Mesenchymal stem cell (in vitro differentiated cells and primary cell): ENCODE results near the gene PRPF31.

Experiments used
- DNase-seq: peaks from one replicate; pipeline ENCODE4 v3.0.0-alpha.2; 2013
- H2AFZ ChIP-seq: one replicate; pipeline ENCODE4 v1.6.1; 2013; ENCODE audit warnings: low read depth, mild to moderate bottlenecking, control low read depth, inconsistent platforms, low read length, moderate library complexity
- H2AK5ac ChIP-seq: 2 replicates; pipeline ENCODE4 v1.6.1; 2013; ENCODE audit warnings: low read length, moderate library complexity, mild to moderate bottlenecking, inconsistent platforms; ENCODE audit not compliant: severe bottlenecking
- H2BK120ac ChIP-seq: one replicate; pipeline ENCODE4 v1.6.1; 2013; ENCODE audit warnings: low read depth, mild to moderate bottlenecking, inconsistent platforms, low read length, moderate library complexity
- H2BK12ac ChIP-seq, 2 experiments: one replicate each; pipeline ENCODE4 v1.6.1; 2013; ENCODE audit warnings: inconsistent platforms in 2 of 2, low read length in 2 of 2, mild to moderate bottlenecking in 2 of 2, moderate library complexity in 2 of 2, control low read depth in 1 of 2
- H2BK15ac ChIP-seq: one replicate; pipeline ENCODE4 v1.6.1; 2013; ENCODE audit warnings: mild to moderate bottlenecking, low read depth, inconsistent platforms; ENCODE audit not compliant: poor library complexity, severe bottlenecking
- H2BK5ac ChIP-seq: 2 replicates; pipeline ENCODE4 v1.6.1; 2013; ENCODE audit warnings: low read depth, mild to moderate bottlenecking, low read length, control low read depth, inconsistent platforms; ENCODE audit not compliant: poor library complexity, severe bottlenecking
- H3K14ac ChIP-seq, 2 experiments: one replicate each; pipeline ENCODE4 v1.6.1; 2013; ENCODE audit warnings: inconsistent platforms in 2 of 2, low read length in 2 of 2, control low read depth in 1 of 2, mild to moderate bottlenecking in 1 of 2, moderate library complexity in 1 of 2
- H3K18ac ChIP-seq, 2 experiments: one replicate each; pipeline ENCODE4 v1.6.1; 2013; ENCODE audit warnings: inconsistent platforms in 2 of 2, low read length in 2 of 2, control low read depth in 1 of 2, low read depth in 1 of 2, mild to moderate bottlenecking in 1 of 2
- H3K23ac ChIP-seq, 2 experiments: one replicate each; pipeline ENCODE4 v1.6.1; 2013; ENCODE audit warnings: inconsistent platforms in 2 of 2, low read length in 2 of 2, mild to moderate bottlenecking in 2 of 2, moderate library complexity in 2 of 2, control low read depth in 1 of 2
- H3K27ac ChIP-seq: 2 replicates; pipeline ENCODE4 v1.5.1; 2013; ENCODE audit warnings: mild to moderate bottlenecking, moderate library complexity, low read length, control low read depth, inconsistent platforms; ENCODE audit not compliant: poor library complexity, severe bottlenecking
- H3K27me3 ChIP-seq, 2 experiments: 2 replicates each; pipeline versions ENCODE4 v1.6.1 to v1.7.0; 2013; ENCODE audit warnings: low read length in 2 of 2, mild to moderate bottlenecking in 2 of 2, moderate library complexity in 2 of 2, control low read depth in 1 of 2, inconsistent platforms in 1 of 2; ENCODE audit not compliant: control insufficient read depth in 1 of 2, insufficient read depth in 1 of 2
- H3K36me3 ChIP-seq, 2 experiments: 2 replicates each; pipeline versions ENCODE4 v1.6.1 to v1.7.0; 2013; ENCODE audit warnings: low read length in 2 of 2, control low read depth in 1 of 2, inconsistent platforms in 1 of 2, low read depth in 1 of 2, mild to moderate bottlenecking in 1 of 2; ENCODE audit not compliant: insufficient read depth in 2 of 2, control insufficient read depth in 1 of 2
- H3K4ac ChIP-seq, 2 experiments: one replicate each; pipeline ENCODE4 v1.6.1; 2013; ENCODE audit warnings: inconsistent platforms in 2 of 2, low read length in 2 of 2, mild to moderate bottlenecking in 2 of 2, moderate library complexity in 2 of 2, control low read depth in 1 of 2, low read depth in 1 of 2
- H3K4me1 ChIP-seq: 2 replicates; pipeline ENCODE4 v1.6.1; 2013; ENCODE audit warnings: low read depth, low read length, control low read depth; ENCODE audit not compliant: control insufficient read depth, insufficient read depth
- H3K4me2 ChIP-seq: 2 replicates; pipeline ENCODE4 v1.6.1; 2013; ENCODE audit warnings: low read length, mild to moderate bottlenecking, inconsistent platforms; ENCODE audit not compliant: poor library complexity, severe bottlenecking
- H3K4me3 ChIP-seq, 2 experiments: 2 replicates each; pipeline versions ENCODE4 v1.5.1 to v1.7.0; 2013; ENCODE audit warnings: low read length in 2 of 2, mild to moderate bottlenecking in 2 of 2, control low read depth in 1 of 2, low read depth in 1 of 2; ENCODE audit not compliant: insufficient read depth in 1 of 2
- H3K79me1 ChIP-seq: replicated peaks from 2 replicates; pipeline ENCODE4 v1.6.1; 2013; ENCODE audit warnings: mild to moderate bottlenecking, control low read depth, low read length, inconsistent platforms; ENCODE audit not compliant: poor library complexity, severe bottlenecking
- H3K9ac ChIP-seq: 2 replicates; pipeline ENCODE4 v1.7.0; 2013; ENCODE audit warnings: mild to moderate bottlenecking, low read length, moderate library complexity
- H3K9me3 ChIP-seq: 2 replicates; pipeline ENCODE4 v1.7.0; 2013; ENCODE audit warnings: mild to moderate bottlenecking, low read length; ENCODE audit not compliant: control insufficient read depth
- H4K8ac ChIP-seq: one replicate; pipeline ENCODE4 v1.6.1; 2013; ENCODE audit warnings: inconsistent platforms, mild to moderate bottlenecking, low read length, moderate library complexity
- H4K91ac ChIP-seq: one replicate; pipeline ENCODE4 v1.6.1; 2013; ENCODE audit warnings: mild to moderate bottlenecking, low read length, inconsistent platforms
- WGBS: methylation state at CpG from one replicate; pipeline ENCODE4 v1.1.7; 2013; ENCODE audit warnings: mixed read lengths; 5-methylcytosine and 5-hydroxymethylcytosine counted together

PRPF31 gene

DNA sequence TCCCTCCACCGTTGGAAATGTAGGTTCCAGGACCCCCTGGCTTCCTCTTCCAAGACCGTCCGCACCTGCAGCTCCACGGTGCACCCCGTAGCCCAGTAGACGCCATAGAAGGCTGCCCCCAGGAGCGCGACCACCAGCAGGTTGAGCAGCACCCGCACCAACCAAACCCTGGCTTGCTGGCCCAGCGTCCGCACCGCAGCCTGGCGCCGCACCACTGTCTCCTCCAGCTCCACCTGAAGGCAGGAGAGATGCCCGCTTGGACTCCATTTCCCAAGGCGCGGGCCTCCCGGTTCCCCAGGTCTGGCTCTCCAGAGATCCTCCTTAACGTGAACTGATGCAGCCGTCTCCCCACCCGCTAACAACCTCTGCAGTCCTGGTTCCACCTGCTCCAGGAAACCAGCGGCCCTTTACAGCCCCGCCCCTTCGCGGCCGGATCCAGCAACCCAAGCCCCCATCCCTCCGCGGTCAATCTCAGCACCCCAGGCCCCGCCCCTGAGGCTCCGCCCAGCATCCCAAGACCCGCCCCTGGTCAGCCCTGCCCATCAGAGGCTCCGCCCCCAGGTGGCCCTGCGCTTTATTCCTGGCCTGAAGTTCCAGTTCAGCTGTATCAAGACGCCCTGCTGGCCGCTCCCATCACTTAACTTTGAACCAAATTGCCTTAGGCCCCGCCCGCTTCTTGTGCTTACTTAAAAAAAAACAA, 49.0 kb downstream of the PRPF31 start:
- peaks cover 10% of the 10 kb centered on the region for H3K79me1 ChIP-seq
- H2BK5ac ChIP-seq, result no peak overlapping the region
- H3K23ac ChIP-seq, result no peak overlapping the region
- DNase-seq, result peak; percentile 54
- peak overlapping the region in 1 of 2 experiments; percentile 53 for H3K4me3 ChIP-seq
- H4K8ac ChIP-seq, result no peak overlapping the region
- no peak overlapping the region for H3K9ac ChIP-seq
- H2BK12ac ChIP-seq, result no peak overlapping the region
- 13% methylated on average over 35 of the region's 37 CpGs for WGBS
- H3K4me1 ChIP-seq, result peaks cover 20% of the 10 kb centered on the region
- peaks cover 0 to 15% of the 10 kb centered on the region in 2 experiments for H3K27me3 ChIP-seq
- no peak overlapping the region for H3K4me2 ChIP-seq
- no peak overlapping the region for H3K14ac ChIP-seq
- no peak overlapping the region for H2BK15ac ChIP-seq
- no peaks in the 10 kb centered on the region for H3K9me3 ChIP-seq
- H3K4ac ChIP-seq, result no peak overlapping the region
- H2BK120ac ChIP-seq, result no peak overlapping the region
- no peaks in the 10 kb centered on the region for H3K36me3 ChIP-seq
- H3K18ac ChIP-seq, result peak overlapping the region in 1 of 2 experiments; percentile 56
- no peak overlapping the region for H2AFZ ChIP-seq
- H3K27ac ChIP-seq, result no peak overlapping the region
- H4K91ac ChIP-seq, result peak overlapping the region; percentile 44
- H2AK5ac ChIP-seq, result no peak overlapping the region

DNA sequence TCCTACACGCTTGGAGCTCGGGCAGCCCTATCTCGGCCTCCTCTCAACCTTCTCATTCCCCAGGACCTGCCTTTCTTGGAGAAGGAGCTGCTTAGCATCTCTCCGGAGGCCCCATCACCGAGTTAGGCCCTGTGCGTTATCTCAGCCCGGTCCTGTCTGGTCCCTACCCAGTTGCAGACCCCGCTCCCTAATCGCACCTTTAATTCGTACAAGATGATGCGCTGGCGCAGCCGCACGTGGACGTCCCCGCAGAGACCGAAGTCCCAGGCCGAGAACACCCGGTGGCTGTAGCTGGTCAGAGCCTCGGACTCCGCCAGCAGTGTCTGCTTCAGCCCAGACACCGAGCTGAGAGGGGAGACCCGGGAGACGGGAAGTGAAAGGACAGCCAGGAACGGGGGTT, 49.7 kb downstream of the PRPF31 start:
- Histone ChIP-seq H2BK12ac (no peak overlapping the region), H4K8ac (no peak overlapping the region), H3K18ac (no peak overlapping the region), H2AFZ (no peak overlapping the region), H3K23ac (no peak overlapping the region), H3K27me3 (peaks cover 0 to 15% of the 10 kb centered on the region in 2 experiments), H3K4me2 (no peak overlapping the region), H2BK120ac (no peak overlapping the region), H3K36me3 (no peaks in the 10 kb centered on the region), H3K14ac (no peak overlapping the region), H2BK5ac (no peak overlapping the region), H3K9me3 (no peaks in the 10 kb centered on the region), H3K4me1 (peaks cover 19% of the 10 kb centered on the region), H3K27ac (no peak overlapping the region), H3K79me1 (peaks cover 10% of the 10 kb centered on the region), H3K4me3 (no peak overlapping the region), H3K9ac (no peak overlapping the region), H2BK15ac (no peak overlapping the region), H2AK5ac (no peak overlapping the region), H3K4ac (no peak overlapping the region), H4K91ac (no peak overlapping the region)
- WGBS, result 92% methylated on average over 25 of the region's 25 CpGs
- no peak for DNase-seq

DNA sequence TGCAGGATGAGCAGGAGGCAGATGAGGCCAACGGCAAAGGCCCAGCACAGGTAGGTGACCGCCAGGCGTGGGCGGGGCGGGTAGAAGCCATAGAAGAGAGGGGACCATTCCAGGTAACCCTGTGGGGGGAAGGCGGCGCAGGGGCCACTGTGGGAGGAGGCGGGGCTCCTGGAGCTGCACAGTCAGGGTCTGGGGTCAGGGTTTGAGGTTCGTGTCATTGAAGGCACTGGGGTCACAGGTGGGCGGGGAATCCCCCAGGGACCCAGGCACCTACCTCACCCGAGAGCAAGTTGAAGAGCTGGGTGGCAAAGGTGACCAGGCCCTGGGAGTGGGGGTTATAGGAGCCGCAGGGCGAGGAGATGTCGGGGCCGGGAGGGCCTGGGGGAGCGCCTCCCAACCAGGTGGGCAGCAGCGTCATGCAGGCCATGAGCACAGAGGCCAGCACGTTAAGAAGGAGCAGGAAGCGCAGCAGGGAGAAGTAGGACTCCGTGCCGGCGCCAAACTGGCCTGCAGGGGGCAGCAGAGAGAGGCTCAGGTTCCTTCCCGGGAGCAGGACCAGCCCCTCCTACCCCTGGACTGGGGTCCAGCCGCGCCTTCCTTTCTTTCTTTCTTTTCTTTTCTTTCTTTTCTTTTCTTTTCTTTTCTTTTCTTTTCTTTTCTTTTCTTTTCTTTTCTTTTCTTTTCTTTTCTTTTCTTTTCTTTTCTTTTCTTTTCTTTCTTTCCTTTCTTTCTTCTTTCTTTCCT, 52.8 kb downstream of the PRPF31 start:
- H2BK15ac ChIP-seq, result no peak overlapping the region
- no peak overlapping the region for H3K27ac ChIP-seq
- H3K79me1 ChIP-seq, result no peaks in the 10 kb centered on the region
- H2BK12ac ChIP-seq, result no peak overlapping the region
- H3K9ac ChIP-seq, result no peak overlapping the region
- H3K4me3 ChIP-seq, result no peak overlapping the region
- H3K4me1 ChIP-seq, result peaks cover 20% of the 10 kb centered on the region
- no peak overlapping the region for H4K91ac ChIP-seq
- H2BK5ac ChIP-seq, result no peak overlapping the region
- H3K4ac ChIP-seq, result peak overlapping the region in 1 of 2 experiments; percentile 19
- H2BK120ac ChIP-seq, result no peak overlapping the region
- H3K23ac ChIP-seq, result peak overlapping the region in 1 of 2 experiments; percentile 97
- DNase-seq, result peak; percentile 84
- no peak overlapping the region for H3K18ac ChIP-seq
- peak overlapping the region; percentile 10 for H3K4me2 ChIP-seq
- peaks cover 0 to 15% of the 10 kb centered on the region in 2 experiments for H3K27me3 ChIP-seq
- 38% methylated on average over 23 of the region's 25 CpGs for WGBS
- H2AFZ ChIP-seq, result no peak overlapping the region
- peak overlapping the region in 1 of 2 experiments; percentile 77 for H3K14ac ChIP-seq
- no peaks in the 10 kb centered on the region for H3K36me3 ChIP-seq
- peak overlapping the region; percentile 7 for H4K8ac ChIP-seq
- H3K9me3 ChIP-seq, result no peaks in the 10 kb centered on the region
- H2AK5ac ChIP-seq, result no peak overlapping the region

DNA sequence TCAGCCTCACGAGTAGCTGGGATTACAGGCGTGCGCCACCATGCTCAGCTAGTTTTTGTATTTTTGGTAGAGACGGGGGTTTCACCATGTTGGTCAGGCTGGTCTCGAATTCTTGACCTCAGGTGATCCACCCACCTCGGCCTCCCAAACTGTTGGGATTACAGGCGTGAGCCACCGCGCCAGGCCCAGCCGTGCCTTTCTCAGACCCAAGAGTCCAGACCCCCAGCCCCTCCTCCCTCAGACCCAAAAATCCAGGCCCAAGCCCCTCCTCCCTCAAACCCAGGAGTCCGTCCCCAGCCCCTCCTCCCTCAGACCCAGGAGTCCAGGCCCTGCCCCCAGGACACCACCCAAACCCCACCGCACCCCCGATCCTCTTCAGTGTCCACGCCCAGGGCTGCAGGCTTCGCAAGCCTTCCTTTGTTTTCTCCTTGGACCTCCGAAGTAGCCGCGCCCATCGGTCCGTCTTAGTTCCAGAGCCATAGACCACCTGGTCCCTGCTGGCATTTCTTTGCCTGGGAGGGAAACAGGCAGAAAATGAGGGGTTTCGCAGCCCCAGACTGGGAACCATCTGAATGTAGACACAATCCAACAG, 53.7 kb downstream of the PRPF31 start:
- no peak overlapping the region for H2AK5ac ChIP-seq
- H2BK120ac ChIP-seq, result no peak overlapping the region
- H3K4ac ChIP-seq, result no peak overlapping the region
- H2BK15ac ChIP-seq, result no peak overlapping the region
- H3K4me2 ChIP-seq, result no peak overlapping the region
- H3K36me3 ChIP-seq, result peaks cover 0 to 5% of the 10 kb centered on the region in 2 experiments
- H3K4me3 ChIP-seq, result no peak overlapping the region
- no peak overlapping the region for H3K9ac ChIP-seq
- no peaks in the 10 kb centered on the region for H3K9me3 ChIP-seq
- H3K18ac ChIP-seq, result no peak overlapping the region
- H3K27ac ChIP-seq, result no peak overlapping the region
- H3K14ac ChIP-seq, result no peak overlapping the region
- H3K27me3 ChIP-seq, result peaks cover 0 to 15% of the 10 kb centered on the region in 2 experiments
- H3K4me1 ChIP-seq, result peaks cover 22% of the 10 kb centered on the region
- H4K91ac ChIP-seq, result no peak overlapping the region
- WGBS, result 93% methylated on average over 18 of the region's 21 CpGs
- H2BK5ac ChIP-seq, result no peak overlapping the region
- no peaks in the 10 kb centered on the region for H3K79me1 ChIP-seq
- H2AFZ ChIP-seq, result no peak overlapping the region
- DNase-seq, result no peak
- no peak overlapping the region for H4K8ac ChIP-seq
- H2BK12ac ChIP-seq, result no peak overlapping the region
- H3K23ac ChIP-seq, result no peak overlapping the region
